Sigmoid colon (tissue), 4 donors: ENCODE results near the gene TSPAN18.

ENCODE experiments used
- POLR2A ChIP-seq, 2 donors: fragments of 450-650 bp; IDR thresholded peaks; one replicate each; pipeline ENCODE4 v1.6.1; 2016; ENCODE audit warnings: antibody characterized with exemption in 2 of 2, mild to moderate bottlenecking in 2 of 2, moderate library complexity in 2 of 2
- POLR2AphosphoS5 ChIP-seq, 4 donors: sonication (generic); formaldehyde crosslinking; IDR thresholded peaks; one replicate each; pipeline ENCODE4 v1.6.1; 2017; ENCODE audit warnings: antibody characterized with exemption in 4 of 4
- TF ChIP-seq, protein P1 (sequence below), 4 experiments: fragments of 450-650 bp in 3 of 4; fragments of 200-600 bp in 1 of 4; IDR thresholded peaks; one replicate each; pipeline ENCODE4 v1.5.1; 2016 to 2019; ENCODE audit warnings: antibody characterized with exemption in 4 of 4, mild to moderate bottlenecking in 3 of 4, moderate library complexity in 2 of 4

DNA sequence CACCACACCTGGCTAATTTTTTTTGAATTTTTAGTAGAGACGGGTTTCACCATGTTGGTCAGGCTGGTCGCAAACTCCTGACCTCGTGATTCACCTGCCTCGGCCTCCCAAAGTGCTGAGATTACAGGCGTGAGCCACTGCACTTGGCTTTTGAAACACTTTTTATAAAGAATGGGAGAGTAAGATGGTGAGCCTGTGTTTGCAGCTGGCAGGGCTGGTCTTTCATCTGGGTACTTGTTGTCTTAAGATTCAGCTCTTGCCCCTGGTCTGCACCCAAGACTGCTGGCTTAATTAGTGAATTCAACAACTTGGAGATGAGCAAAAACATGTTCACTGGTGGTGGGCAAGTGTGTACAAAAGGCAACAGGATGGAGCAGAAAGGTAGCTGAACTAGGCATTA is 4.0 kb downstream of the TSPAN18 start:
- TF ChIP-seq, protein P1, sequence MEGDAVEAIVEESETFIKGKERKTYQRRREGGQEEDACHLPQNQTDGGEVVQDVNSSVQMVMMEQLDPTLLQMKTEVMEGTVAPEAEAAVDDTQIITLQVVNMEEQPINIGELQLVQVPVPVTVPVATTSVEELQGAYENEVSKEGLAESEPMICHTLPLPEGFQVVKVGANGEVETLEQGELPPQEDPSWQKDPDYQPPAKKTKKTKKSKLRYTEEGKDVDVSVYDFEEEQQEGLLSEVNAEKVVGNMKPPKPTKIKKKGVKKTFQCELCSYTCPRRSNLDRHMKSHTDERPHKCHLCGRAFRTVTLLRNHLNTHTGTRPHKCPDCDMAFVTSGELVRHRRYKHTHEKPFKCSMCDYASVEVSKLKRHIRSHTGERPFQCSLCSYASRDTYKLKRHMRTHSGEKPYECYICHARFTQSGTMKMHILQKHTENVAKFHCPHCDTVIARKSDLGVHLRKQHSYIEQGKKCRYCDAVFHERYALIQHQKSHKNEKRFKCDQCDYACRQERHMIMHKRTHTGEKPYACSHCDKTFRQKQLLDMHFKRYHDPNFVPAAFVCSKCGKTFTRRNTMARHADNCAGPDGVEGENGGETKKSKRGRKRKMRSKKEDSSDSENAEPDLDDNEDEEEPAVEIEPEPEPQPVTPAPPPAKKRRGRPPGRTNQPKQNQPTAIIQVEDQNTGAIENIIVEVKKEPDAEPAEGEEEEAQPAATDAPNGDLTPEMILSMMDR (IDR thresholded peaks at IDR 0.05): no peak
- TF ChIP-seq POLR2AphosphoS5 (IDR thresholded peaks at IDR 0.05): no peak
- no peak for TF ChIP-seq POLR2A (IDR thresholded peaks at IDR 0.05)
